Muscle layer of colon (tissue), 2 donors: Measurements from ENCODE around the gene GAB4.

Experiments
- H3K27ac ChIP-seq: one replicate; pipeline ENCODE4 v1.7.0; 2013; ENCODE audit warnings: low read depth, mild to moderate bottlenecking, low read length, moderate library complexity
- H3K27me3 ChIP-seq, 2 donors: one replicate each; pipeline ENCODE4 v1.7.0; 2013; ENCODE audit warnings: low read length in 2 of 2, mild to moderate bottlenecking in 2 of 2; ENCODE audit not compliant: insufficient read depth in 2 of 2, control insufficient read depth in 1 of 2
- H3K36me3 ChIP-seq: one replicate; pipeline ENCODE4 v1.7.0; 2013; ENCODE audit warnings: mild to moderate bottlenecking, low read length; ENCODE audit not compliant: insufficient read depth
- H3K4me1 ChIP-seq: one replicate; pipeline ENCODE4 v1.7.0; 2013; ENCODE audit warnings: mild to moderate bottlenecking, low read length; ENCODE audit not compliant: insufficient read depth
- H3K4me3 ChIP-seq, 2 donors: one replicate each; pipeline ENCODE4 v1.7.0; 2013; ENCODE audit warnings: low read length in 2 of 2, low read depth in 1 of 2, mild to moderate bottlenecking in 1 of 2, moderate library complexity in 1 of 2
- H3K9ac ChIP-seq: one replicate; pipeline ENCODE4 v1.7.0; 2013; ENCODE audit warnings: low read length
- H3K9me3 ChIP-seq: one replicate; pipeline ENCODE4 v1.7.0; 2013; ENCODE audit warnings: mild to moderate bottlenecking, low read length
- donor health status: abdominal sarcoma.
- donor health status: Adenocarcinoma of cecum.

GAB4 gene

DNA sequence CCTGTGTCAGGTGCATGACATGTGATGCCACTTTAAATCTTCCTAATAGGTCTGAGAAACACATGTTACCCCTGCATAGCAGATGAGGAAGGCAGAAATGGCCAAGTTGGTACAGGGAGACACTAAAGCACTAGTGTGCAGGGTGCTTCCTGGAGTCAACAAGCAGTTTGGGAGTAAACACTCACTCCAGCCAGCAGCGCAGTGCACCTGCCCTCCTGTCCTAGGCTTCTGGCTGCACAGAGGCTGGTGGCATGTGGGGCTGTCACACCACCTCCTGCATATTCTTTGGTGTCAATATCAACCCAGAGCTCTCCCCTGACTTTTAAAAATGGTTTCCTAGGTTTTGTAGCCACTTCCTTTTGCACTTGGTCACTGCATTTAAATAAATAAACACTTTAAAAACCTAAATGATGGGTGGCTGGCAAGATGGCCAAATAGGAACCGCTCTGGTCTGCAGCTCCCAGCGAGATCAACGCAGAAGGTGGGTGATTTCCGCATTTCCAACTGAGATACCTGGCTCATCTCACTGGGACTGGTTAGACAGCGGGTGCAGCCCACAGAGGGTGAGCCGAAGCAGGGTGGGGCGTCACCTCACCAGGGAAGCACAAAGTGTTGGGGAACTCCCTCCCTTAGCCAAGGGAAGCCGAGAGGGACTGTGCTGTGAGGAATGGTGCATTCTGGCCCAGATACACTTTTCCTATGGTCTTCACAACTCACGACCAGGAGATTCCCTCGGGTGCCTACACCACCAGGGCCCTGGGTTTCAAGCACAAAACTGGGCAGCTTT lies 33.5 kb downstream of the GAB4 start:
- Histone ChIP-seq H3K4me1 (no peaks in the 10 kb centered on the region), H3K9me3 (no peaks in the 10 kb centered on the region), H3K27me3 (no peaks in the 10 kb centered on the region), H3K9ac (no peak overlapping the region), H3K27ac (no peak overlapping the region), H3K4me3 (no peak overlapping the region), H3K36me3 (no peaks in the 10 kb centered on the region)

DNA sequence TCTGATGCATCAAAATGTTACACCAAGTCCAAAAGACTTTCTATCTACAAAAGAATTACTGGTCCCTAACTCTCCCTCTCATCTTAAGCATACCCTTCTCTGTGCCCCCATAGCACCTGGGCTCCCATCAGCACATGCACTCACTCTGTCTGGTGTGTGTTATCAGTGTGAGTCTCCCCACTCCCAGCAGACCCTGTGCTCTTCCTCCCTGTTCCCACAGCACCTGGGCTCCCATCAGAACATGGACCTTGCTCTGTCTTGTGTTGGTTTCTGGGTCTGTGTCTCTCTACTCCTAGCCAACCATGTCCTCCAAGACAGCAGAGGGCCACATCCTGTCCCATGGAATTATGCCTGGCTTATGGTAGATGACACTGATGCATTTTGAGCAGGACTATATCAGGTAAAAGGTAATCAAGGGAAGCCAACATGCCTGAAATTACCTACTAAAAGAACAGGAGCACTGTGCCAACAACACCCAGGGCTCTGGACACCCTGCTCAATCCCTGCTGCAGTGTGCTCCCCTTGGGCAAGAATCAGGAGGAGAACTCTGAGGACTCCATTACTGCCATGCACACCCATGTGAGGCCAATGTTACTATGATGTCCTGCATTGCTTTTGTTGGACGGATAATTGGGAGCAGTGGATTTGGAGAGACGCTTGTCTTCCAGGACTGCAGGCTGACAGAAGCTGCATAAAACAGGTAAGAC lies 34.3 kb downstream of the GAB4 start:
- no peaks in the 10 kb centered on the region for H3K9me3 ChIP-seq
- H3K9ac ChIP-seq: no peak overlapping the region

GRCh38 chr22:16972311-16972710 lies 35.7 kb downstream of the GAB4 start:
- no peak overlapping the region for H3K4me3 ChIP-seq
- H3K9ac ChIP-seq: no peak overlapping the region
- H3K27ac ChIP-seq: no peak overlapping the region
- H3K36me3 ChIP-seq: no peaks in the 10 kb centered on the region
- no peaks in the 10 kb centered on the region for H3K9me3 ChIP-seq
- no peaks in the 10 kb centered on the region for H3K4me1 ChIP-seq
- no peaks in the 10 kb centered on the region for H3K27me3 ChIP-seq

More for the DNA sequence above, 34.3 kb downstream of the GAB4 start:
- H3K36me3 ChIP-seq: no peaks in the 10 kb centered on the region
- H3K4me1 ChIP-seq: no peaks in the 10 kb centered on the region
- no peak overlapping the region for H3K27ac ChIP-seq
- H3K27me3 ChIP-seq: no peaks in the 10 kb centered on the region
- no peak overlapping the region for H3K4me3 ChIP-seq

DNA sequence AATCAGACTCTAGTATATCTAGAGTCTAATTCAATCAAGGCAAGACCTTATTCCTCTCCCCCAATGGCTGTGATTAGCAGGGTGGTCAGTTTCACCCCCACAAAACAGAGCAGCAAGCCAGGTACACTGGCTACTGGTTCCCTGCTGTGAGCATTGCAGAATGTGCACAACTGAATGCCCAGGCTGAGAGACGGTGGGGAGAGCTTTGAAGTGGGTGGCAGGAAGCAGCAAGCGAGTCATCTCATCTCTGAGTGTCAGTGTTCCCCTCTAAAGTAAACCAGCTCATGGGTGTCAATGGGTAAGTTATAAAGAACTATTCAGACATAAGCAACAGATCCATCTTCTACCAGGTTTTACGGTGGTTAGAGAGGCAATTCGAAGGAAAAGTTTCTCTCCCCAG lies 37.6 kb downstream of the GAB4 start:
- Histone ChIP-seq H3K27me3 (no peaks in the 10 kb centered on the region), H3K9me3 (no peaks in the 10 kb centered on the region), H3K4me3 (no peak overlapping the region)

DNA sequence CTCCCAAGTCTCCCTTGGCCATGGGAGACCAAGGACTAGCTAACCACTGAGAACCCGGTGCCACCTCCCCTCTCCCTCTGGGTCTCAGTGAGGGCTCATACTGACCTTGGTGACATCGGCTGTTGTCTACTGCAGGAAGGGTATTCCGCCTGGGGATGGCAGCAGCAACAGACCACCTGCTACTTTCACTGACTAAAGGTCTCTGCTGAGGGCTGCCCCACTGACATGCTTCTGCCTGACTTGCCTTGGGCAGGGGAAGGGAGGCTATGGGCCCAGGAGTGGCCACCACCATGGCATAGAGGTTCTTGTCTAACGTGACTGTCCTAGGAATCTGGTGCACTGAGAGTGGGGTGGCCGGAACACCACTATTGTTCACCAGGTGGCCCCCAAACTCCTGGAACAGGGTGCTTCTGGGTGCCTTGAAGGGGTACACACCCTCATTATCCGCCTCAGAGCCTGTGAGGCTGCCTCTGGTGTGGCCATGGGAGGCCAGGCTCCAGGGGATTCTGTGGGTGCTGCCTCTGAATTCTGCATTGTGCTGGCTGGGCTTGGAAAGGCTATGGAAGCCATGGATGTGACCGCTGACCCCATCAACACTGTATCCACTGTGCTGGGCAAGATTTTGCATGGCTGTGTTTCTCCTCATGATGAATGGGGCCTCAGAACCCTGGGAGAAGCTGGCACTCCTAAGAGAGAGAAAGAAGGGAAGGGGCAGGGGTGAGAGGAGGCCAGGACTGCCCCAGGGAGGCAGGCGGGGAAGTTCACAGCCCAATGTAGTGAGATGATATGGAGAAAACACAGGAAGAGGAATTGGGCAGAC lies 38.3 kb downstream of the GAB4 start:
- Histone ChIP-seq H3K9ac (no peak overlapping the region), H3K9me3 (no peaks in the 10 kb centered on the region), H3K27me3 (no peaks in the 10 kb centered on the region), H3K4me3 (no peak overlapping the region), H3K27ac (no peak overlapping the region), H3K4me1 (no peaks in the 10 kb centered on the region), H3K36me3 (no peaks in the 10 kb centered on the region)

More for the DNA sequence above, 37.6 kb downstream of the GAB4 start:
- H3K36me3 ChIP-seq: no peaks in the 10 kb centered on the region
- H3K9ac ChIP-seq: no peak overlapping the region
- no peak overlapping the region for H3K27ac ChIP-seq
- H3K4me1 ChIP-seq: no peaks in the 10 kb centered on the region

GRCh38 chr22:16968218-16968595 lies 39.8 kb downstream of the GAB4 start:
- H3K4me3 ChIP-seq: no peak overlapping the region
- no peaks in the 10 kb centered on the region for H3K9me3 ChIP-seq
- H3K27ac ChIP-seq: no peak overlapping the region
- H3K36me3 ChIP-seq: no peaks in the 10 kb centered on the region
- H3K9ac ChIP-seq: no peak overlapping the region
- H3K4me1 ChIP-seq: no peaks in the 10 kb centered on the region
- no peaks in the 10 kb centered on the region for H3K27me3 ChIP-seq

GRCh38 chr22:16967453-16968217 lies 40.4 kb downstream of the GAB4 start:
- H3K4me3 ChIP-seq: no peak overlapping the region
- no peak overlapping the region for H3K9ac ChIP-seq
- H3K9me3 ChIP-seq: no peaks in the 10 kb centered on the region
- no peaks in the 10 kb centered on the region for H3K36me3 ChIP-seq
- no peaks in the 10 kb centered on the region for H3K4me1 ChIP-seq
- H3K27me3 ChIP-seq: no peaks in the 10 kb centered on the region
- no peak overlapping the region for H3K27ac ChIP-seq

DNA sequence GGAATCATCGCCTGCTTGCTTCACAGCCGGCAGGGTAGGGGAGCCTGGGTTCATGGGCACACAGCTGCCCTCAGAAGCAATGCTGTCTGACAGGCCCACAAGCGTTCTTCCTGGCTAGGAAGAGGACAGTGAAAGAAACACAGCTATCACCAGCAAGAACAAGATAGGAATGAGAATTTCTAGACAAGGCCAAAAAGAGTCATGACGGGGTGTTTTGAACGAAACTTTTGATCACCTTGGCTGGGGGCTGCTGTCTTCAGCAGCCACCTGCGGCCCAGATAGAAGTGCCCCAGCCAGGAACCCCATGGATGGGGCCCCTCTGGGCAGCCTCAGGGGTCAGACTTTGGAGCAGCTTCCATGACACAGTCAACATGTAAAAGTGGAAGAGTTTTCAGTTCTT lies 41.8 kb downstream of the GAB4 start:
- no peaks in the 10 kb centered on the region for H3K9me3 ChIP-seq
- H3K9ac ChIP-seq: no peak overlapping the region
- no peaks in the 10 kb centered on the region for H3K27me3 ChIP-seq

GRCh38 chr22:16965560-16965959 lies 42.5 kb downstream of the GAB4 start:
- no peak overlapping the region for H3K9ac ChIP-seq
- no peaks in the 10 kb centered on the region for H3K27me3 ChIP-seq
- H3K36me3 ChIP-seq: no peaks in the 10 kb centered on the region
- no peak overlapping the region for H3K4me3 ChIP-seq
- H3K27ac ChIP-seq: no peak overlapping the region
- no peaks in the 10 kb centered on the region for H3K4me1 ChIP-seq
- H3K9me3 ChIP-seq: no peaks in the 10 kb centered on the region

More for the DNA sequence above, 41.8 kb downstream of the GAB4 start:
- no peaks in the 10 kb centered on the region for H3K4me1 ChIP-seq
- H3K27ac ChIP-seq: no peak overlapping the region
- H3K36me3 ChIP-seq: no peaks in the 10 kb centered on the region
- H3K4me3 ChIP-seq: no peak overlapping the region

DNA sequence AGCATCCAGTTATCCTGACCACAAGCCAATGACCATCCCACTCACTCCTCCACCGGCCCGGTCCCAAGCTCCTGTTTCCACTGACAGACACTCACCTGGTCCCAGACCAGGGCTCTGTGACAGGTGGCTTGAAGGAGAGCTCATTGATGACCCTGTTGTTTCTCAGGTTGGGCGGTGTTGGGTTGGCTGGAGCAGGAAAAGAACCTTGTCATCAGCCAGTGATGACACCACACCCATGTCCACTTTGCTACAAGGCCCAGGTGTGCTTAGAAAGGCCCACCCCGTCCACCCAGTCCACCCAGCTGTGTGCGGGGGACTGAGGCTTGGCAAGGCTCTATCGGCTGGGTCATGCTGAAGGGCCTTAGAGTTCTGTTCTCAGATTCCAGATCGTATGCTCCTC lies 42.9 kb downstream of the GAB4 start:
- Histone ChIP-seq H3K27ac (no peak overlapping the region), H3K36me3 (no peaks in the 10 kb centered on the region), H3K27me3 (no peaks in the 10 kb centered on the region), H3K4me3 (no peak overlapping the region), H3K9me3 (no peaks in the 10 kb centered on the region), H3K4me1 (no peaks in the 10 kb centered on the region), H3K9ac (no peak overlapping the region)

DNA sequence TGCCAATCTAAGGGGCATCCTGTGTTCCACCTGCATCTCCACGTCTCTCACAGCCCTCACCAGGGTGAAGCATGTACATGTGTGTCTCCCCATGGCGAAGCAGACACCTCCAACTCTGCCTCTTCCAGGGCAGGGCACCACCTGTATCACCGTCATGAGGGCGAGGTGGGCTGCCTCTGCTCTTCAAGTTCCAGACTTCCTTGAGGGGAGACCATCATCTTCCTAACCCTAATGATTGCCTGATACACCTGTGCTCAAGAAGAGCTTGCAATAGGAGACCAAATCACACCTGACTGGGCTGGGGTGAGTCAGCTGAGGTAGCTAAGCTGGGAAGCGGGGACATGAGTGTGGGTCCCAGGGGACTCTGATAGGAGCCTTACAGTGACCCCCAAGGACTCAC lies 43.7 kb downstream of the GAB4 start:
- H3K9me3 ChIP-seq: no peaks in the 10 kb centered on the region
- no peaks in the 10 kb centered on the region for H3K27me3 ChIP-seq
- H3K36me3 ChIP-seq: no peaks in the 10 kb centered on the region
- no peak overlapping the region for H3K4me3 ChIP-seq
- no peak overlapping the region for H3K27ac ChIP-seq
- H3K9ac ChIP-seq: no peak overlapping the region
- H3K4me1 ChIP-seq: no peaks in the 10 kb centered on the region
